ENCODE results near the gene EXD3.
"Not testable (repeated sequence)": the region's sequence is repeated elsewhere in the genome, so short reads cannot be mapped to it uniquely, and the experiment has no call there.

Gene EXD3

GRCh38 chr9:137327641-137328550 is 95.1 kb downstream of the EXD3 start:
- H3K9me3 ChIP-seq (ENCODE audit: insufficient read depth, low read depth, low read length) = peaks cover 19% of the 10 kb centered on the region
- not testable (repeated sequence) for H3K9ac ChIP-seq (ENCODE audit: low read depth, low read length); H3K4me3 ChIP-seq (ENCODE audit: low read length); H3K36me3 ChIP-seq (ENCODE audit: insufficient read depth, low read length); H3K27me3 ChIP-seq (ENCODE audit: insufficient read depth, low read length); H3K27ac ChIP-seq (ENCODE audit: low read depth, low read length); H3K4me1 ChIP-seq (ENCODE audit: insufficient read depth, low read length)
- WGBS = 85% methylated on average over 7 of the region's 8 CpGs

DNA sequence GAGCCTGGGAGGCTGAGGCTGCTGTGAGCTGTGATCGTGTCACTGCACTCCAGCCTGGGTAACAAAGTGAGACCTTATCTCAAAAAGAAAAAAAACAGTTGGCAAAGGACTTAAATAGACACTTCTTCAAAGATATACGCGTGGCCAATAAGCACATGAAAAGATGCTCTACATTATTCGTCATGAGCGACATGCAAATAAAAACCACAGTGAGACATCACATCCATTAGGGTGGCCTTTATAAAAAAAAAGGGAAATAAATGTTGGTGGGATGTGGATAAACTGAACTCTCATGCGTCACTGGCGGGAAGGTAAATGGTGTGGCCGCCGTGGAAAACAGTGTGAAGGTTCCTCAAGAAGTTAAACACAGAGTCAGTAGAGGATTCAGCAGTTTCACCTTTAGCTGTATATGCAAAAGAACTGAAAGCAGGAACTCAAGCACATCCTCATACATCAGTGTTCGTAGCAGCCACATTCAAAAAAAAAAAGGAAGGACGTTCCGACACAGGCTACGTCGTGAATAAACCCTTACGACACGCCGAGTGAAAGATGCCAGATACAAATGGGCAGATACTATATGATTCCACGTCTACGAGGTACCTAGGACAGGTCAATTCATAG is 96.4 kb downstream of the EXD3 start:
- Histone ChIP-seq H3K9me3 (ENCODE audit: insufficient read depth, low read depth, low read length) (peaks cover 19% of the 10 kb centered on the region), H3K27ac (ENCODE audit: low read depth, low read length) (no peak overlapping the region), H3K27me3 (ENCODE audit: insufficient read depth, low read length) (no peaks in the 10 kb centered on the region), H3K36me3 (ENCODE audit: insufficient read depth, low read length) (no peaks in the 10 kb centered on the region), H3K4me1 (ENCODE audit: insufficient read depth, low read length) (no peaks in the 10 kb centered on the region), H3K9ac (ENCODE audit: low read depth, low read length) (no peak overlapping the region), H3K4me3 (ENCODE audit: low read length) (no peak overlapping the region)
- 94% methylated on average over 17 of the region's 19 CpGs for WGBS

DNA sequence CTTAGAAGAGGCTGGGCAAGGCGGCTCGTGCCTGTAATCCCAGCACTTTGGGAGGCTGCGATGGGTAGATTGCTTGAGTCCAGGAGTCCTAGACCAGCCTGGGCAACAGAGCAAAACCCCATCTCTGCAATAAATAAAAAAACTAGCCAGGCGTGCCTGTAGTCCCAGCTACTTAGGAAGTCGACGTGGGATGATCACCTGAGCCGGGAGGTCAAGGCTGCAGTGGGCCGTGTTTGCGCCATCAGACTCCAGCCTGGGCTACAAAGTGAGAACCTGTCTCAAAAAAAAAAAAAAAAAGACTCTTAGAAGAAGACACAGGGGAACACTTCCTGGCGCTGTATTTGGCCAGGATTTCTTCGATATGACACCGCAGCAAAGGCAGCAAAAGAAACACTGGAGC is 97.2 kb downstream of the EXD3 start:
- Histone ChIP-seq H3K27ac (ENCODE audit: low read depth, low read length) (no peak overlapping the region), H3K4me3 (ENCODE audit: low read length) (no peak overlapping the region), H3K9me3 (ENCODE audit: insufficient read depth, low read depth, low read length) (peaks cover 14% of the 10 kb centered on the region), H3K9ac (ENCODE audit: low read depth, low read length) (no peak overlapping the region), H3K36me3 (ENCODE audit: insufficient read depth, low read length) (no peaks in the 10 kb centered on the region), H3K4me1 (ENCODE audit: insufficient read depth, low read length) (peaks cover 3% of the 10 kb centered on the region; the same call in 1 of the 2 replicates), H3K27me3 (ENCODE audit: insufficient read depth, low read length) (no peaks in the 10 kb centered on the region)
- WGBS = 92% methylated on average over 12 of the region's 12 CpGs

DNA sequence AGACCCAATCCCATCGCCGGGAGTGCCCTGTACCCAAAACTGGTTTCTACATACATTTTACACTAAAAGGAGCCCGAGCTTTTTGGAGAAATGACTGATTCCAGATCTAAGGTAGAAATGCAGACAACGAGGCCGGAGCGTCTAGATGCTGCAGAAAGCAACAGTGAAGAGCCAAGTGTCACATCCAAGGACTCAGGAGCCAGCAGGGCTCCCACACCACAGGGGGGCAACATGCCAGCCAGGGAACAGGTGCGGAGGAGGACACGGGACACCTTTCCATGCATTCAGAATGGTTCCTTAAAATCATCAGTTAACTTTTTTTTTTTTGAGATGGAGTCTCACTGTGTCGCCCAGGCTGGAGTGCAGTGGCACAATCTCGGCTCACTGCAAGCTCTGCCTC is 97.8 kb downstream of the EXD3 start:
- 97% methylated on average over 10 of the region's 10 CpGs for WGBS
- Histone ChIP-seq H3K4me1 (ENCODE audit: insufficient read depth, low read length) (peaks cover 7% of the 10 kb centered on the region; the same call in 1 of the 2 replicates), H3K36me3 (ENCODE audit: insufficient read depth, low read length) (no peaks in the 10 kb centered on the region), H3K27me3 (ENCODE audit: insufficient read depth, low read length) (no peaks in the 10 kb centered on the region), H3K27ac (ENCODE audit: low read depth, low read length) (no peak overlapping the region), H3K4me3 (ENCODE audit: low read length) (no peak overlapping the region), H3K9ac (ENCODE audit: low read depth, low read length) (no peak overlapping the region), H3K9me3 (ENCODE audit: insufficient read depth, low read depth, low read length) (peaks cover 9% of the 10 kb centered on the region)

DNA sequence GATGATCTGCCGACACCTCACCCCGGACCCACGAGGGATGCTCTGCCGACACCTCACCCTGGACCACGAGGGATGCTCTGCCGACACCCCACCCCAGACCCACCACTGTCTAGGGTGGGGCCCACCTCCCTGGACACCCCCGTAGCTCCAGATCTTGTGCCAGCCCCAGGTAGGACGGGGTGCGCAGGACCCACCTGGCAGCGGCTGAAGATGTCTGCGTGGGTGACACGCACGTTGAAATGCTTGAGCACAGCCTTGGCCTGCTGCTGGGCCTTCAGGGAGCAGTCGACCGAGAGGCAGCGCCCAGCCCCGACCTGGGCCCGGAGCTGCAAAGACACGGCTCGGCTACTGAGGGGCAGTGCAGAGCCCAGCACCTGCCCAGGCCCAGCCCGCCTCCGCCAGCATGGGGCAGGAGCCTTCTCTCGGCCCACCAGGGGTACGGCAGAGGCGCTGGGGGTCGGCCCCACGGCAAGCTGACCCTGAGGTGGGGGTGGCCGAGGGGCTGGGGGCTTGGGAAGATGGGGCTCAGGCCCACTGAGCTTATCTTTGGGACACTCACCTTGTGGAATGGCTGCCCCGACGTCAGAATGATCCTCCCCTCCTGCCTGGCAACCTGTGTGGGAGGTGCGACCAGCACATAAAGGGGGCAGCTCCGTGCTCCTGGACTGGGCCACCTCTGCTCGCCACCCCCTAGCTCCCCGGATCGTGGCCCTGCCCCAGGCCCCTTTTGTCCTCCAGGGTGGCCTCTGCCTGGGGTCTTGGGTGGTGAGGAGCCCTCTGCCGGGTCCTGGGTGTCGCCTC is 99.2 kb downstream of the EXD3 start:
- H3K36me3 ChIP-seq (ENCODE audit: insufficient read depth, low read length) = no peaks in the 10 kb centered on the region
- WGBS = 91% methylated on average over 35 of the region's 37 CpGs
- H3K27ac ChIP-seq (ENCODE audit: low read depth, low read length) = no peak overlapping the region
- H3K27me3 ChIP-seq (ENCODE audit: insufficient read depth, low read length) = no peaks in the 10 kb centered on the region
- H3K9me3 ChIP-seq (ENCODE audit: insufficient read depth, low read depth, low read length) = peaks cover 6% of the 10 kb centered on the region
- no peak overlapping the region for H3K4me3 ChIP-seq (ENCODE audit: low read length)
- H3K4me1 ChIP-seq (ENCODE audit: insufficient read depth, low read length) = peaks cover 7% of the 10 kb centered on the region; the same call in 1 of the 2 replicates
- H3K9ac ChIP-seq (ENCODE audit: low read depth, low read length) = no peak overlapping the region

DNA sequence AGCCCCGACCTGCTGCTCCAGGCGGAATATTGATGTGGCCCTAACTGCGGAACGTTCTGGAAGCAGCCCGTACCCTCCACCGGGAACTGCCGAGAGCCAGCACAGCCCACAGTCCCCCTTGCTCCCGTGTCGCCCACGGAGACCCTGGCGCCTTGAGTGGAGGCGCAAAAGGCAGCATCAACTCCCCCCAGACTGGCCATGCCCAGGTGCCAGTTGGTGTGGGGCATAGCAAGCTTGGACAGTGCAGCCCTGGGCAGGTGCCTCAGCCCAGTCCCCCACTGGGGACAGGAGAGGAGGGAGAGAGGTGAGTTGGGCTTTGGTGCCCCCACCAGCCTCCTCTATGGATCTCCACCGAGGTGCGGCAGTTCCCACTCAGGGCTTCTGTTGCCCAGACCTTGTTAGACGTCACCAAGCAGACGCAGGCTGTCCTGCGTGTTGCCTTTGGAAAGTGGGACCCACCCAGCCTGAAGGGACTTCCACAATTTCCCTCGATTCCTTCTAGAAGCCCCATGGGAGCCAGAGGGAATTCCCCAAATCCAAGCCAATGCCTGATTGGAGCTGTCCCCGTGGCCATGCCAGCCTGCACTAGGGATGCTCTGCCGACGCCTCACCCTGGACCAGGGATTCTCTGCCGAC is 101.1 kb downstream of the EXD3 start:
- Histone ChIP-seq H3K27me3 (ENCODE audit: insufficient read depth, low read length) (no peaks in the 10 kb centered on the region), H3K27ac (ENCODE audit: low read depth, low read length) (no peak overlapping the region), H3K9ac (ENCODE audit: low read depth, low read length) (no peak overlapping the region), H3K4me1 (ENCODE audit: insufficient read depth, low read length) (peaks cover 7% of the 10 kb centered on the region; the same call in 1 of the 2 replicates), H3K9me3 (ENCODE audit: insufficient read depth, low read depth, low read length) (no peaks in the 10 kb centered on the region), H3K36me3 (ENCODE audit: insufficient read depth, low read length) (no peaks in the 10 kb centered on the region), H3K4me3 (ENCODE audit: low read length) (no peak overlapping the region)
- WGBS = 94% methylated on average over 22 of the region's 22 CpGs

- H3K27me3 ChIP-seq (ENCODE audit: insufficient read depth, low read length) = no peaks in the 10 kb centered on the region
- 42% methylated on average over 24 of the region's 24 CpGs for WGBS
Measured at GRCh38 chr9:137320555-137321384, 102.2 kb downstream of the EXD3 start.

DNA sequence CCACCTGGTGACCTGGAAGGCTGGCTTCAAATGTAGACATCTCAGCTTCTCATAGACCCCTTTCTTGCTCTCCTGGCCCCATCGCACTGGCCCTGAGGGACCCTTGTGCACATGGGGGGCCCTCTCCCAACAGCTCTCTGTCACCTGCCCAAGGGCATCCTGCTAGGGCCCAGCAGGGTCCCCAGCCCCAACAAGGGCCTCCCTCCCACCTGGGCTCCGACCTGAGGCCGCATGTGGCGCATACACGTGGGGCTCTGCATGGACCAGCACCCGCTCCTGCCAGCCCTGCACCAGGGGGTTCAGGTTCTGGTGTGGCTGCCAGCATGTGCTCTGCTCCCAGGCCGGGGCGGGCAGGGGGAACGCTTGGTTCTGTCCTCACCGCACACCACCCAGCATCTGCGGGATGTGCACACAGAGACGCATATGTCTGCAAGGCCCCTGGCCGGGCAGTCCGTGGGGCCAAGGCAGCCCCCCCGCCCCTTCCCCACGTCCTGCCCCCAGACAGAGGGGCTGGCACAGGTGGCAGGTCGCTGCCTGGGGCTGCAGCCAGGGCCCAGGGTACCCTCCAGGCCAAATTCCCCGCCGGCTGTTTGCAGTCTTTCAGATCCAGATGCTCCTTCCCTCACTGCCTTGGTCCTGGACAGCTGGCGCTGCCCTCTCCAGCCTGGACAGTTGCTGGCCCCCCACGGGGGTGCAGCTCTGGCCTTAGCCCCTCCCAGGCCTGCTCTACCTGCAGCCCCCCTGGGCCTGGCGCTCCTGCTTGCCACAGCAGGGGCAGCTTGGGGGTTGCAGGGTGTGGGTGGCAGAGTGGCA is 103.0 kb downstream of the EXD3 start:
- Histone ChIP-seq H3K27me3 (ENCODE audit: insufficient read depth, low read length) (no peaks in the 10 kb centered on the region), H3K9me3 (ENCODE audit: insufficient read depth, low read depth, low read length) (no peaks in the 10 kb centered on the region)
- WGBS = 91% methylated on average over 22 of the region's 22 CpGs

More at GRCh38 chr9:137320555-137321384, 102.2 kb downstream of the EXD3 start:
- Histone ChIP-seq H3K27ac (ENCODE audit: low read depth, low read length) (peak overlapping the region; percentile 58), H3K9ac (ENCODE audit: low read depth, low read length) (peak overlapping the region; percentile 69), H3K9me3 (ENCODE audit: insufficient read depth, low read depth, low read length) (no peaks in the 10 kb centered on the region), H3K4me3 (ENCODE audit: low read length) (no peak overlapping the region), H3K4me1 (ENCODE audit: insufficient read depth, low read length) (peaks cover 7% of the 10 kb centered on the region; the same call in 1 of the 2 replicates), H3K36me3 (ENCODE audit: insufficient read depth, low read length) (no peaks in the 10 kb centered on the region)

DNA sequence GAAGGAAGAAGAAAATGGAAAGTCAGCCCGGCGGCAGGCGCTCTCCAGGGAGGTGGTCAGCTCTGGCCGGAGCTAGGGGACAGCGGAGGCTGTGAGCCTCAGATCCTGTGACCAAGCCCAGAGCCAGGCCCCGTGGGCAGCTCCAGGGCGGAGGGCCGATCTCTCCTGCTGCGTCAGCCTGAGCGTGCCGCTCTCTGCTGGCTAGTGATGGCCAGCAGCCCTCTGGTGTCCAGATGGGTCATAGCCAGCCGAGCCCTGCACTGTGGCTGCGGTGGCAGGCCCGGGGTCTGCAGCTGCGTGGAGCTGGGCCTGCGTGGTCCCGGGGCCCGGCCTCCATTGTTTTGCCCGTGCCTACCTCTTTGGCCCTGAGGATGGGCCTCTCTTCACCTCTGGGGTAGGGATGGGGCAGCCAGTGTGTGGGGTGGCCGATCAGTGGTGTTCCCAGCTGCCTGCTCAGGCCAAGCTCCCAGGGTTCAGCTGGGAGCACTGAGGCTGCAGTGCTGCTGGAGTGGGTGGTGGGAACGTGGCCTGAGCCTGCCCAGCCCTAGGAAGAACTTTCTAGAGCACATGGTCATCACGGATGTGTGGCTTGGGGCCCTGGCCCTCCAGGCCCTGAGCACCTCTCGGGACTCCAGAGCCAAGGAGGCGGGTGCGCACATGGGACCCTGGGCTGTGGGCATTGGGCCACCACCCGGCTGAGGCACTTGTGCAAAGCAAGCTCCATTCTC is 103.8 kb downstream of the EXD3 start:
- Histone ChIP-seq H3K9me3 (ENCODE audit: insufficient read depth, low read depth, low read length) (no peaks in the 10 kb centered on the region), H3K27ac (ENCODE audit: low read depth, low read length) (no peak overlapping the region), H3K27me3 (ENCODE audit: insufficient read depth, low read length) (no peaks in the 10 kb centered on the region), H3K4me1 (ENCODE audit: insufficient read depth, low read length) (peaks cover 9% of the 10 kb centered on the region), H3K4me3 (ENCODE audit: low read length) (no peak overlapping the region), H3K36me3 (ENCODE audit: insufficient read depth, low read length) (no peaks in the 10 kb centered on the region), H3K9ac (ENCODE audit: low read depth, low read length) (no peak overlapping the region)
- 82% methylated on average over 26 of the region's 26 CpGs for WGBS

More for the DNA sequence above, 103.0 kb downstream of the EXD3 start:
- H3K9ac ChIP-seq (ENCODE audit: low read depth, low read length) = no peak overlapping the region
- no peak overlapping the region; the same call in 1 of the 2 replicates for H3K27ac ChIP-seq (ENCODE audit: low read depth, low read length)
- no peaks in the 10 kb centered on the region for H3K36me3 ChIP-seq (ENCODE audit: insufficient read depth, low read length)
- H3K4me3 ChIP-seq (ENCODE audit: low read length) = no peak overlapping the region
- H3K4me1 ChIP-seq (ENCODE audit: insufficient read depth, low read length) = peaks cover 9% of the 10 kb centered on the region
